Esophagus muscularis mucosa (tissue), 3 donors: ENCODE results near the gene ROBO1.

Experiments
- CTCF ChIP-seq, 3 experiments: fragments of 200-600 bp in 2 of 3; fragments of 450-650 bp in 1 of 3; sonication (generic) in 2 of 3; IDR thresholded peaks; one replicate each; pipeline ENCODE4 v1.5.1; 2017 to 2019; ENCODE audit warnings: antibody characterized with exemption in 3 of 3, mild to moderate bottlenecking in 2 of 3, moderate library complexity in 1 of 3
- POLR2A ChIP-seq: fragments of 450-650 bp; IDR thresholded peaks from one replicate; pipeline ENCODE4 v1.6.1; 2017; ENCODE audit warnings: antibody characterized with exemption, moderate library complexity, mild to moderate bottlenecking, low read depth
- POLR2AphosphoS5 ChIP-seq, 2 donors: sonication (generic); formaldehyde crosslinking; IDR thresholded peaks; one replicate each; pipeline ENCODE4 v1.6.1; 2017; ENCODE audit warnings: antibody characterized with exemption in 2 of 2

- TF ChIP-seq POLR2A, result no peak
- no peak for TF ChIP-seq CTCF (IDR thresholded peaks at IDR 0.05)
- no peak for TF ChIP-seq POLR2AphosphoS5 (IDR thresholded peaks at IDR 0.05)
Measured at GRCh38 chr3:79306934-79307570, 460.7 kb downstream of the ROBO1 start.
